Naive thymus-derived CD8-positive, alpha-beta T cell (primary cell): ENCODE results near the gene PLD1. TPM values are rescaled to one million over a fixed set of nuclear protein-coding genes. Genes with fewer than 3 reads are reported as not detected.

Experiments
- ATAC-seq, 2 donors: fragments of 150-1000 bp; cut with Tn5 transposase in 1 of 2; sonication (Bioruptor Pico), chemical (Tn5 transposase) in 1 of 2; 1 replicate in 1 of 2; 2 replicates in 1 of 2; pipeline ENCODE4 v1.10.0; 2021; ENCODE audit warnings: mild to moderate bottlenecking in 2 of 2, moderate library complexity in 2 of 2
- POLR2A ChIA-PET: fragments of 350-600 bp; sonication (Branson Sonifier 250); formaldehyde crosslinking; loops from one replicate; lab custom pipeline; 2021; ENCODE audit warnings: antibody characterized with exemption; lab: Charles Lee
- DNase-seq, 10 donors: peaks; one replicate each; pipeline versions ENCODE4 v3.0.0 to v3.0.0-alpha.2; 2020 to 2022
- H3K27ac Mint-ChIP-seq, 10 donors: one replicate each; pipeline ENCODE4 v1.8.0; 2020 to 2022; ENCODE audit warnings: mild to moderate bottlenecking in 10 of 10, mixed read lengths in 10 of 10, moderate library complexity in 4 of 10, inconsistent platforms in 1 of 10
- H3K27me3 Mint-ChIP-seq, 5 donors: one replicate each; pipeline ENCODE4 v1.8.0; 2021 to 2022; ENCODE audit warnings: mixed read lengths in 5 of 5
- H3K36me3 Mint-ChIP-seq, 3 donors: one replicate each; pipeline ENCODE4 v1.8.0; 2020 to 2022; ENCODE audit warnings: mixed read lengths in 3 of 3, mild to moderate bottlenecking in 2 of 3, inconsistent platforms in 1 of 3
- H3K4me1 Mint-ChIP-seq, 4 donors: one replicate each; pipeline ENCODE4 v1.8.0; 2021 to 2022; ENCODE audit warnings: mixed read lengths in 4 of 4
- H3K4me3 Mint-ChIP-seq, 10 donors: one replicate each; pipeline ENCODE4 v1.8.0; 2020 to 2022; ENCODE audit warnings: mild to moderate bottlenecking in 10 of 10, mixed read lengths in 10 of 10, moderate library complexity in 6 of 10, inconsistent platforms in 1 of 10
- H3K9me3 Mint-ChIP-seq, 9 donors: one replicate each; pipeline ENCODE4 v1.8.0; 2020 to 2022; ENCODE audit warnings: mixed read lengths in 9 of 9, mild to moderate bottlenecking in 3 of 9, inconsistent platforms in 1 of 9, moderate library complexity in 1 of 9
- polyA plus RNA-seq, 3 donors: library from polyadenylated mRNA; unstranded; fragments of 300-500 nt; fragmentation: Illumina TruSeq; gene quantifications; one replicate each; pipeline ENCODE4 v1.2.3, GENCODE V29; 2021
- total RNA-seq, 8 experiments: library from RNA in 2 of 8; stranded (reverse) in 2 of 8; gene quantifications; one replicate each; pipeline ENCODE4 v1.2.3 and lab custom pipeline; 2021 to 2026

PLD1 gene
- total and polyA plus RNA-seq, 5 experiments from 2014 or later: 0.38 to 0.44 TPM; not detected in 3

- POLR2A ChIA-PET: no interaction called here
- no peak for DNase-seq
- H3K27ac Mint-ChIP-seq: no peak overlapping the region
Measured at GRCh38 chr3:171552531-171552930, 257.8 kb downstream of the PLD1 start.

DNA sequence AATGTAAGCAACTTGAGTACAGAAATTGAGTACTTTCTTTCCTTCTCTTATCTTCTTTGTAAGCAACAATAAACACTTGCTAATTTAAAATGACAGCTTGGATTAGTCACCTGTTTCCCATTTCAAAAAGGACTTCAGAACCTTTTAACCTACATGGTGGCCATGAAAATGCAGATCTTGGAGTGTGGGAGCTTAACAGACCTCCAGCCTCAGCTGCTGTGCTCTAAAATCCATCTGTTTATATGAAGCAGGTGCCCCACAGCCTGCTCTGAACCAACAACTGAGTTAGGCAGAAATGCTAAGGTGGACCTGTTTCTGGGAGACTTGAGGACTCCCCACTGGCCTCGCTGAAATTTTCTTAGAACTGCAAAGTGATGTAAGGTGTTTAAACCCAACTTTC, 259.0 kb downstream of the PLD1 start:
- Mint-ChIP-seq H3K27me3 (no peaks in the 10 kb centered on the region), H3K4me3 (no peak overlapping the region), H3K27ac (no peak overlapping the region), H3K36me3 (no peaks in the 10 kb centered on the region), H3K9me3 (no peaks in the 10 kb centered on the region), H3K4me1 (no peaks in the 10 kb centered on the region)
- DNase-seq (no peak), ATAC-seq (no peak)
- POLR2A ChIA-PET: no interaction called here

More at GRCh38 chr3:171552531-171552930, 257.8 kb downstream of the PLD1 start:
- Mint-ChIP-seq H3K4me3 (no peak overlapping the region), H3K27me3 (no peaks in the 10 kb centered on the region), H3K4me1 (peaks cover 0 to 1% (median 0%) of the 10 kb centered on the region in 4 donors), H3K36me3 (no peaks in the 10 kb centered on the region), H3K9me3 (no peaks in the 10 kb centered on the region)
- ATAC-seq: no peak

Other genes starting within 250 kb of the PLD1 start
- not detected for gene TMEM212, start 32.9 kb upstream of the PLD1 start, total RNA-seq
- gene TMEM212, start 32.9 kb upstream of the PLD1 start, polyA plus RNA-seq: not detected
- 10 to 100 TPM; 14.7 to 20.6 TPM for gene FNDC3B, start 229.1 kb upstream of the PLD1 start, total RNA-seq
- gene FNDC3B, start 229.1 kb upstream of the PLD1 start, polyA plus RNA-seq: 1 to 10 TPM; 6.5 to 8.8 (median 8.6) TPM